GM10847 (cell line): ENCODE data around the gene CMIP.

ENCODE experiments used
- POLR2A ChIP-seq: IDR thresholded peaks from 2 replicates; pipeline ENCODE4 v1.6.1; 2011; ENCODE audit not compliant: insufficient read length; ENCODE audit errors: extremely low read depth

Gene CMIP

DNA sequence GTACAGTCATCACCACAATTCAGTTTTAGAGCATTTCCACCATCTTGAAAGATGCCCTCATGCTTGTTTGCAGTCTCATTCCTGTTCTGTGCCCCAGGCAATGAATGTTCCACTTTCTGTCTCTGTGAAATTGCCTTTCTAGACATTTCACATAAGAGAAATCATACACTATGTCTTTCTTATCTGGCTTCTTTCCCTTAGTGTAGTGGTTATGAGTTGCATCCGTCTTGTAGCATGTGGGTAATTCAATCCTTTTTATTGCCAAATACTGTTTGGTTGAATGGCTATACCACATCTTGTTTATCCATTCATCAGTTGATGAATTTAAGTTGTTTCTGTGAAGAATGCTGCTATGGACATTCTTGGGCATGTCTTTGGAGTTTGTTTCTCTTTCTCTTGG is 202.0 kb downstream of the CMIP start:
- TF ChIP-seq POLR2A, result no peak

DNA sequence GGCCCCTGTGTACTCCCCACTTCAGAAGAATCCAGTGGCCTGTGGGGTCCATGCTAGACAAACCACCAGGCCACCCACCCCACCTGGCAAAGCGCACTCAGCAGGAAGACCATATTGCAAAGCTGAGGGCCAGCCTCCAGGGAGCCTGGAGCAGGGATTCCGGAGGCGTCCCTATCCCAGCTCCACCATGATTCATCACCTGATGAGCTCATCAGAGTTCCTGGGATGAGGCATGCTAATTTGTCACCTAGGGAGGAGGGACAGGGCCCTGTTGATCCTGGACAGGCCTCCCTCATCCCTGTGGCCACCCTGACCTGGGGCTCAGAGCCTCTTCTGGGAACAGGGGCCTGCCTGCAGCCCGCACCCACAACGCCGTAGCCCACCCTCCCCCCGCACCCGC is 202.9 kb downstream of the CMIP start:
- TF ChIP-seq POLR2A, result no peak

DNA sequence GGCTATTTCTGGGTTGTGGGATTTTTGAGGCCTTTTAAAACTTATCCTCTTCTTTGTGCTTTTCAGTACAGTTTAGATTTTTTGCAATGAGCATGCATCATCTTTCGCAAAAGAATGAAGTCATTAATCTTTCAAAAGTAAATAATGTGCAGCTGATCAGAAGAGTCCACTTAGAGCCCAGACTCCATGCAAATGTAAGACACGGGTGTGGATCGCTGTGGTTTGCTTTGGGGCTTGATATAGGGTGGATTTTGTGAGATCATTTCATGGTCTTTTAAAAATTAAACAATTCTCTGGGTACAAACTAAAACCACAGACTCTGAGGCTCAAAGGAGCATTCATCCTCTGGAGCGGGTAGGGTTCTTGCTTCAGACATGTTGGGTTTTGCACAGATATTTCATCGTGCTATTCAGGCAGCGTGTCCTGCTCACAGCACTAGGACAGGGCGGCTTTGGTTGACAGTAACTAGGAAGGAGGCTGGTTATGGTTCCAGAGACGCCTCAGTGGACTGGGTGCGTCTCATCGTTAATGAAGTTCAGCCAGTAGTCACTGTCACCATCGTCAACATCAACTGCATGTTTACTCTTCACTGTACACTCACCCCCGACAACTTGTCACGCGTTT is 205.1 kb downstream of the CMIP start:
- no peak for TF ChIP-seq POLR2A

DNA sequence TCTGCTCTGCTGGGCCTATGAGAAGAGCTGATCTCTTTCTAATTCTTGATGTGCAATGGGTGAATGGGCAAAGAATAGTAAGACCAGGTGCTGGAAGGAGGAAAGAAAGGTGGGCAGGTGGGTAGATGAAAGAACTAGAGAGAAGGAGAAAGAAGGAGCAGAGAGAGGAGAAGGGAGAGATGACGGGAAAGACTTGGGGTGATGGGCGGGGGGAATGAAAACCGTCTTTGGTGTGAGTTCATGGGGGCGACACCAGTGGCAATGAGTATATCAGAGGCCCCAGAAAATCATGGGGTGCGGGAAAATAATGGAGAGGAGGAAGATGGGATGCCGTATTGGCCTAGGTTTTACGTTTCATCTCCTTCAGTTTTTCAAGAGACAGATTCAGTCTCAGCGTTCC is 205.7 kb downstream of the CMIP start:
- no peak for TF ChIP-seq POLR2A

DNA sequence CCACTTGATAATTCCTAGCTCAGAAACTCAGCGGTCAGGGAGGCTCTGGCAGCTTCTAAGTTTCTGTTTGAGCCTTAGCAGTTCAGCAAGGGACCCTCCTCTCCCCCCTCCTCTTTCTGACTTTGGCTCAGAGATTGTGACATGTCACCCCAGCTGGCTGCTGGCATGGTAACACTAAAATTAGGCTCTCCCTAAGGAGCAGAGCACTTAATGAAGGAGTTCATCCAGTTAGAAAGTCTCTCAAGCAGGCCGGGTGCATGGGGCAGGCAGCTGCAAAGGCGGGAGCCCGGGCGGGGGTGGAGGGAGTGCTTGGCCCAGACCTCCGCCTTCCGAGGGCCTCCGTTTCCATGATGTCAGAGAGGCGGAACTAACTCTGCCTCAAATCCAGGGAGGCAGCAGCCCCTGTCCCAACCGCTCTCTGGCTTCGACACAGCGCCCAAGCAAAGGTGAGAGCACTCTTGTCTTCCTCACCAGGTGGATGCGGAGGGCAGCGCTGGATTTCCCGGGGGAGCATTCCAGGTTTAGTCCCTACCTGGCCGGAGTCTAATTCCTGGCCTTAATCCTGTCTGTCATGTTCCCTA is 206.5 kb downstream of the CMIP start:
- TF ChIP-seq POLR2A, result no peak

DNA sequence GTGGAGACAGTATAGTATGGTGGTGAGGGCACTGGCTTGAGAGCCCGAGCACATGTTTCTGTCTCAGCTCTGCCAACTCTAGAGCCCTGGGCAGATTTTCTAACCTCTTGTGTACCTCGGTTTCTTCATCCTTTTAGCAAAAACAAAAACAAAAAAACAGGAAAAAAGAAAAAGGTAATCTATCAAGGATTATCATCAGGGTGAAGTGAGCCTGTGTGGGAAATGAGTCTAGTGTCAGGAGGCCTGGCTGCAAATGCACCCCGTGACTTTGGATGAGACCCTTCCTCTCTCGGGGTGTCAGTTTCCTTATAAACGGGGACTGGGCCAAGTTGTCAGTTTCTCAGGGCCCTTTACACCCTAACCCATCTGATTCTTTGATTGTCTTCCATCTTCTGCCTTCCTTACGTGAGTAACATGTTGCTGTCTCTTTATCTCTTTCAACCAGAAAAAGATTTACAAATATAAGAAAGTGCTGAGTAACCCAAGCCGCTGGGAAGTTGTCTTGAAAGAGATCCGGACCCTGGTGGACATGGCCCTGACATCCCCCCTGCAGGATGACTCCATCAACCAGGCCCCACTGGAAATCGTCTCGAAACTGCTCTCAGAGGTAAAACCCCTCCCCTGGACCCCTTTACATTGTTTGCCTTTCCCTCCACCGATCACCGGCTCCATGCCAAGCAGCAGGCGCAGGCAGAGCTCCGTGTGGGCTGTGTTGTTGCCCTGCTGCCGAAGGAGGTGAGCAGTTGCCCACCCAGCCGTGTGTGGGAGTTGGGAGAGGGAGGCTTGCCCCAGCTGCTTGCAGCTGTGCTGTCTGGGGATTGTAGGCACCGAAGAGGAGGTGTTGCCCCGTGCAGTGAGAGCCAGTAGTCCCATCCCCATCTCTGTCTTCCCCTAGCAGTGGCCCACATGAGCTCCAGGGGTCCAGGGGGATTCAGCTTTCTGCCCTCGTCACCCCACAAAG is 207.4 kb downstream of the CMIP start:
- TF ChIP-seq POLR2A, result no peak

DNA sequence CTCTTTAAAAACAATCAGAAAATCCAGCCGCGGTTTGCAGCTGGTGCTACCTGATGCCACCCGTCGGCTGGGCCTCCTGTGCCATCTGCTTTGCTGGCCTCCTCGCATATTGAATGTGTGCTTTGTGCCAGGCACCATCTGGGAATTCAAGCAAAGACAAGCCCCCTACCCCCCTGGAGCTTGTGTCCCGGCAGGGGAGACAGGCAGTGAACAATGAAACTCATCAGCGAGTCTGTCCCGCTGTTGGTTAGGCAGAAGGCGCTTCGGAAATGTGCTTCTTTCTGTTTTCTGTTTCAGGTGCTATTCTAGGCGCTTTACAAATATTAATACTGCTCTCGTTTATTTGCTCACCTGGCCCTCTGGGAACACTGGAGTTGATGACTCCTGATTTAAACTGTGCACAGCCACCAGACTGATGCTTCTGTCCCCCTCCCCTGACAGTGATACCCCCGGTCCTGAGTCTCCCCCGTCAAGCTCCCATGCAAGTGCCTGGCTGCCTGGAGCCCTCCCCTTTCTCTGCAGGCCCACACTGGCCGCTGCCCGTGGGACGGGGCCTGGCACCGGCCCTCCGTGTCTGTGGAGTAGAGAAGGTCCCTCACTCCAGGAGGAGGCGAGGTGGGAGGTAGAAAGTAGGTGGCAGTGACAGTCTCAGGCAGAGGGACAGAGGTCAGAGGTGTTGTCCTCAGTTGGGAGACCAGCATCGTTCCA is 208.3 kb downstream of the CMIP start:
- TF ChIP-seq POLR2A, result no peak

DNA sequence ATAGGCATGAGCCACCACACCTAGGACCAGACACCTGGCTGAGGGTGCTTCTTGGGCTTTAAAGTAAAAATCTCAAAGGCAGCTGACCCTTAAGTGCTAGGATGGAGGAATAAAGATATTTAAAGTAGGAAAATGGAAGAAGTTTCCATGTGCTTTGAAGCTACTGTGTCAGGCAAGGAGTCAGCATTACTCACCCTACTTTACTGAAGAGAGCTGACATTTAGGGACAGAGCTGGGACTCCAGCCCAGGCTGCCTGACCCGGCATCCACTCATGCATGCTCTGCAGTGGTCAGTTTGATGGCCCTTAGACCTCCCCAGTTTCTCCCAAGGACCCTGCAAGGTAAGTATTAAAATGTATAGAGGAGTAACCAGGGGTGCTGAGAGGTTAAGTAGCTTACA is 209.7 kb downstream of the CMIP start:
- TF ChIP-seq POLR2A, result no peak

DNA sequence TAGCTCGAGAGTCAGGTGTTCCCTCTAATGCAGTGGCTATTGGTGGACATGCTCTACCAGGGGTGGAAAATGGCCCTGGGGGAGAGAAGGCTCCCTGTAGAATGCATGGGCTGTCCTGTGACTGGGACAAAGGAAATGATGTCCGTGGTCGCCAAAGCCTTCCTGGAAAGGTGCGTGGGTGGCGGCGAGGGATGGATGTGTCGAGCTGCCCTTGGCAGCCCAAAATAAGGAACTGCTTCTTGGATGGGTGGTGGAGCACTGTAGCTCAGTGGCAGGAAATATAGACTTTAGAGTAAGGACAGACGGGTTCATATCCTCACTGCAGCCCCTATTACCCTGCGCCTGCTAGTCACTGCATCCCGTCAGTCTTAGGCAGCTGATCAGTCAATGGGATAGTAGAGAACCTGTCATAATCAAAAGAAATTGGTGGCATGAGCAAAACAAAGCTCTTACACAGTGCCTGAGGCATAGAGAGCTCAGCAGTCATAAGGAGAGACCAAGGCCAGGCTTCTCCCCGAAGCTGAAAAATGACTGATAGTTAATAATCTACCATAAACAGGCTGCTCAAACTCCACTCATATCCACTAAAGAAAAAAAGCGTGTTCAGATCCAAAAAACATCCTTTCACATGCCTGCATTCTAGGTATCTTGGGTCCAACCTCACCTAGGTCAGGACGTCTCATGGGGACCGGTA is 211.0 kb downstream of the CMIP start:
- TF ChIP-seq POLR2A, result no peak

DNA sequence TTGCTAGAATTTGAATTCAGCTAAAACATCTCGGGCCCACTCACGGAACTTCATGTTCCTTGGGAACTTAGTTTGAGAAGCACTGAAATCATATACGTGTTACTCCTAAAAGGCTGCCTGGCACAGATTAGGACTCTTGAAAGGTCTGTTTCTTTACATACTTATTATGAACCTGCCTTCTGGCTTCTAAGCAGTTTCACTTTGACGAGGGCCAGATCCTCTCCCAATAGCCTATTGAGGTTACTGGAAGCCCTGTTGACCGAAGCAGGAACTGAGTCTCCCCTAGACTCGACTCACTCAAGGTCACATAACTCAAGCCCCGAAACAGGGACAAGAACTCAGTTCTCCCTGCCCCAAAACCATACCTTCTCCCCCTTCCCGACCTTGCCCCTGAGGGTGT is 212.6 kb downstream of the CMIP start:
- no peak for TF ChIP-seq POLR2A

DNA sequence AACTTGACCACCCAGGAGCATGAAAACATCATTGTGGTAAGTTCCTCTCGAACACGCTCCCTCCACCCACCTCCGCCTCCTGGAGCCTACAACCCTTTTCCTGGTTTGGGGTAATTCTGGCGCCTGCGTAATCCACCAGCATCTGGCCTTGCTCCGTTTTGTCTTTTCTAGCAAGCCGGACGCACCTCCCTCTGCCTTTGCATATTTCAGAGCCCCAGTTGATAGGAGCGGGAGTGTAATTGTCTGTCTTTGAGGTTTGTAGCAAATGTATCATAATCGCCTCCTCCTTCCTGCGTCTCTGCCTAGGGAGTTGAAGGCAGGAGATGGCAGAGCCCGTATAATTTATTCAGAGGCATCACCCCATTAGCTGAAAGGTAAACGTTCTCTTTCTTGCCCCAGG is 213.2 kb downstream of the CMIP start:
- TF ChIP-seq POLR2A, result no peak

DNA sequence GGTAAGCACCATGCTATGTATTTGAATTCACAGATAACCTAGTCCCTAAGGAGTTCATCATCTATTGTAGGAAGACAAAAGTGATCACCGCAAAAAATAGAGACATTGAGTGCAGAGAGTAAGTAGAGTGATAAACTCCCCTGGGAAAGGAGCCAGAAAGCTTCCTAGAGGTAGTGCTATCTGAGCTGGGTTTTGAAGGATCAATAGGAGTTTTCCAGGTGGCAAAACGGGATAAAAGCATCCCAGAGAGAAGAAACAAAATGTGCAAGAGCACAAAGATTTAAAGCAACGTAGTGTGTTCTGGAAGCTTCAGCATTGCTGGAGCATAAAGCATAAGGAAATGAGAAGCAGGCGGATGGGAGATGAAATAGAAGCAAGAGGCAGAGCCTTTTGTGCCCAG is 213.8 kb downstream of the CMIP start:
- TF ChIP-seq POLR2A, result no peak

DNA sequence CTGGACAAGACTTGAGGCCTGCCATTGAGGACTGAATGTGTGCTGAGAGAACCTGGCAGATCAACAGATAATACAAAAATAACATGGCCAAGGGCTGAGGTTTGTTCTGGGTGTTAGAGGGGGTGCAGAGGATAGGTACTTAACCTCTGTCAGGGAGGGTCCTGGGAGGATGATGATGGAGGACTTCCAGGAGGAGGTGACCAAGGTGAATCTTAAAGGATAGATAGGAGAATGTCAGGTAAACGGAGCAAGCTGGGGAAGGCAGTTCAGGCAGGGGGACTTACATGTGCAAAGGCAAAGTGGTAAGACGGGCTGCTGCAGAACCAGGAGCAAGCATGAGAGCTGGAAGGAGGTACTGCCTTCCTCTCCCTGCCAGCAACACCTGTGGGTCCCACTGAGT is 214.6 kb downstream of the CMIP start:
- no peak for TF ChIP-seq POLR2A

DNA sequence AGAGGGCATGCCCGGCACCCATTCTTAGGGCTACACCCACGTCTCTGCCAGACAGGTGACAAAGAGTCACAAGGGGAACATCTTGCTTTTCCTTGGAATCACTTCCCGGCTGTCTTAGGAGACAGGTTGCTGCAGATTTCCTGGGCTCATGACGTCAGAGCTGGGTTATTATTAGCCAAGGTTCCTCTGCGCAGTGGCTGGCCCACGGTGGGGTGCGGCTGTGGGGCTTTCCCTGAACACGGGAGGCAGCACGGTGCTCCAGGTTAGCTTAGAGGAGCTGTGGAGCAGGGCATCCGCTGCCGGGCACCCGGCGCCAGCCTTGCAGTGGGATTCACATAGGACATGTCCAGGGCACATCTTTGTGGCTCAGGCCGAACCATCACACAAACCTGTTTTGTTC is 216.5 kb downstream of the CMIP start:
- TF ChIP-seq POLR2A, result no peak

DNA sequence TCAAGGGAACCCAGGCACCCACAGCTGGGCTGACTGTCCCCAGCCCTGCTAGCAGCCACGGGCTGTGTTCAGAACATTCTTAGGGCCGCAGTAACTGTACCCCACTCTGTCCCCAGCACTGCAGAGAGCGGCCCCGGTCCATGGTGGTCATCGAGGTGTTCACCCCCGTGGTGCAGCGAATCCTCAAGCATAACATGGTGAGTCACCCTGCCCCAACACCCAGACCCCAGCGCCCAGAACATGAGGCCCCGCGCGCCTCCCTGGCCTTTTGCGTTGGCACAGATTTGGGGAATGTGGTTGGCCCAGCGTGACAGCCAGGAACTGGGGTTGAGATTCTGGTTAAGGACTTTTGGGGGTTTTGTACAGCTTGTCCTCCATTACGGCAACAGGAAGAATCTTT is 219.5 kb downstream of the CMIP start:
- TF ChIP-seq POLR2A, result no peak
